HepG2 (cell line): ENCODE data around the gene DEFB131B. TPM values are rescaled to one million over a fixed set of nuclear protein-coding genes. Genes with fewer than 3 reads are reported as not detected.
A peak's percentile ranks its signal among the peaks of the same experiment; 100 is the strongest.
"Not testable (repeated sequence)": the region's sequence is repeated elsewhere in the genome, so short reads cannot be mapped to it uniquely, and the experiment has no call there.

Experiments
- ATAC-seq: fragments of 200-7000 bp; cut with Tn5 transposase; 3 replicates; pipeline ENCODE4 v1.9.1; 2020; ENCODE audit warnings: mild to moderate bottlenecking, moderate library complexity
- BruUV-seq: library from RNA; stranded (reverse); fragments of 400-500 nt; replicated peaks from 2 replicates; lab custom pipeline; 2021; lab: Mats Ljungman, UMichigan
- CTCF ChIA-PET: fragments of 300-600 bp; formaldehyde crosslinking; extraction: SDS; loops from one replicate; lab custom pipeline; 2021; ENCODE audit warnings: low total read pairs, inconsistent platforms, low intra/inter-chr PET ratio; lab: Yijun Ruan, JAX
- POLR2A ChIA-PET: fragments of 350-600 bp; sonication (Branson Sonifier 250); formaldehyde crosslinking; loops from one replicate; lab custom pipeline; 2020; ENCODE audit warnings: antibody characterized with exemption, inconsistent platforms; lab: Yijun Ruan, JAX
- DNase-seq: peaks from one replicate; pipeline ENCODE4 v3.0.0-alpha.2; 2015; ENCODE audit warnings: low spot score
- FAIRE-seq: peaks from 3 replicates; lab custom pipeline; 2011; peaks lifted over from hg19 to GRCh38; lab: Jason Lieb, UNC
- H2AFZ ChIP-seq: one replicate; pipeline ENCODE4 v1.6.1; 2011; ENCODE audit warnings: low read length, inconsistent platforms
- H3K27ac ChIP-seq: fragments of 300-600 bp; 3 replicates; pipeline ENCODE4 v1.8.0; 2011; ENCODE audit warnings: mixed run types, mild to moderate bottlenecking, mixed read lengths, low read length, inconsistent platforms; ENCODE audit not compliant: insufficient read depth; ENCODE audit errors: extremely low read length
- H3K27me3 ChIP-seq, 2 experiments: fragments of 200-600 bp in 1 of 2; 2 replicates in 1 of 2; 3 replicates in 1 of 2; pipeline versions ENCODE4 v1.6.0 to v1.8.0; 2011; ENCODE audit warnings: low read length in 2 of 2, mild to moderate bottlenecking in 2 of 2, moderate library complexity in 2 of 2, inconsistent platforms in 1 of 2; ENCODE audit not compliant: insufficient read depth in 2 of 2, control insufficient read depth in 1 of 2
- H3K36me3 ChIP-seq, 2 experiments: fragments of 200-600 bp in 1 of 2; replicated peaks in 1 of 2; 2 replicates in 1 of 2; 3 replicates in 1 of 2; pipeline versions ENCODE4 v1.5.1 to v1.8.0; 2011; ENCODE audit warnings: low read length in 2 of 2, inconsistent platforms in 1 of 2; ENCODE audit not compliant: insufficient read depth in 2 of 2, control insufficient read depth in 1 of 2
- H3K4me1 ChIP-seq: 2 replicates; pipeline ENCODE4 v1.5.1; 2012; ENCODE audit warnings: low read length, inconsistent platforms; ENCODE audit not compliant: insufficient read depth
- H3K4me2 ChIP-seq: 2 replicates; pipeline ENCODE4 v1.6.0; 2011; ENCODE audit warnings: low read depth, low read length, inconsistent platforms
- H3K4me3 ChIP-seq, 3 experiments: fragments of 200-600 bp in 1 of 3; sonication (generic), shearing (Covaris generic) in 1 of 3; replicated peaks in 1 of 3; 2 replicates each; pipeline ENCODE4 v1.5.1; 2011 to 2016; ENCODE audit warnings: low read length in 3 of 3, inconsistent platforms in 2 of 3, low read depth in 2 of 3, mild to moderate bottlenecking in 2 of 3, control low read depth in 1 of 3, mixed read lengths in 1 of 3; ENCODE audit not compliant: insufficient read depth in 1 of 3
- H3K79me2 ChIP-seq: one replicate; pipeline ENCODE4 v1.6.1; 2011; ENCODE audit warnings: low read length, inconsistent platforms; ENCODE audit not compliant: insufficient read depth
- H3K9ac ChIP-seq: 2 replicates; pipeline ENCODE4 v1.6.0; 2011; ENCODE audit warnings: mild to moderate bottlenecking, low read depth, low read length, inconsistent platforms; ENCODE audit not compliant: insufficient read depth
- H3K9me3 ChIP-seq: 2 replicates; pipeline ENCODE4 v1.5.1; 2012; ENCODE audit warnings: mild to moderate bottlenecking, low read length
- H4K20me1 ChIP-seq: 2 replicates; pipeline ENCODE4 v1.6.0; 2011; ENCODE audit warnings: inconsistent platforms, mild to moderate bottlenecking, low read length, moderate library complexity; ENCODE audit not compliant: insufficient read depth
- TEAD3 ChIP-seq: optimal IDR thresholded peaks from 2 replicates; pipeline ENCODE3; 2016; ENCODE audit warnings: borderline replicate concordance
- WGBS: methylation state at CpG from one replicate; pipeline ENCODE4 v1.1.6; 2017; ENCODE audit warnings: low lambda C conversion rate; 5-methylcytosine and 5-hydroxymethylcytosine counted together
- in situ Hi-C: cut with HindIII; loops from 2 replicates; pipeline ENCODE4 v1.10.0; 2017; ENCODE audit warnings: low pct_unique_long_range_greater_than_20kb; ENCODE audit not compliant: extremely low pct_ligation_motif_present
- intact Hi-C: fragments of 100-400 bp; cut with micrococcal nuclease; formaldehyde crosslinking; loops from one replicate; pipeline ENCODE4 v1.10.0; 2022; ENCODE audit not compliant: unreplicated experiment
- polyA plus RNA-seq, 8 experiments: library from polyadenylated mRNA; depleted of rRNA in 3 of 8; stranded (reverse) in 7 of 8; unstranded in 1 of 8; fragments of >200 nt; fragmentation: Illumina TruSeq in 4 of 8; extraction: Trizol in 4 of 8; gene quantifications; 2 replicates each; pipeline versions ENCODE4 v1.2.1 to v1.2.3, GENCODE V29; 2011 to 2016; ENCODE audit warnings: low read depth in 4 of 8, missing spikeins in 1 of 8, mixed read lengths in 1 of 8; ENCODE audit not compliant: insufficient read depth in 1 of 8
- total RNA-seq, 5 experiments: library from RNA; depleted of rRNA; stranded (reverse); fragments of >200 nt; fragmentation: Illumina TruSeq; extraction: Trizol; gene quantifications; 2 replicates each; pipeline ENCODE4 v1.2.3, GENCODE V29; 2016; ENCODE audit warnings: low read depth in 1 of 5
- TF ChIP-seq, protein P1 (sequence below): sonication (generic); formaldehyde crosslinking; IDR thresholded peaks from 2 replicates; pipeline ENCODE4 v1.4.0; 2020; ENCODE audit warnings: missing genetic modification reagents

Gene DEFB131B
- total and polyA plus RNA-seq, 2 of the 13 experiments (the other 11 are each of a cell fraction or from before 2014, with no cell fraction given), result not detected

- TF ChIP-seq TEAD3, result peak; percentile 73
- TF ChIP-seq, protein P1, sequence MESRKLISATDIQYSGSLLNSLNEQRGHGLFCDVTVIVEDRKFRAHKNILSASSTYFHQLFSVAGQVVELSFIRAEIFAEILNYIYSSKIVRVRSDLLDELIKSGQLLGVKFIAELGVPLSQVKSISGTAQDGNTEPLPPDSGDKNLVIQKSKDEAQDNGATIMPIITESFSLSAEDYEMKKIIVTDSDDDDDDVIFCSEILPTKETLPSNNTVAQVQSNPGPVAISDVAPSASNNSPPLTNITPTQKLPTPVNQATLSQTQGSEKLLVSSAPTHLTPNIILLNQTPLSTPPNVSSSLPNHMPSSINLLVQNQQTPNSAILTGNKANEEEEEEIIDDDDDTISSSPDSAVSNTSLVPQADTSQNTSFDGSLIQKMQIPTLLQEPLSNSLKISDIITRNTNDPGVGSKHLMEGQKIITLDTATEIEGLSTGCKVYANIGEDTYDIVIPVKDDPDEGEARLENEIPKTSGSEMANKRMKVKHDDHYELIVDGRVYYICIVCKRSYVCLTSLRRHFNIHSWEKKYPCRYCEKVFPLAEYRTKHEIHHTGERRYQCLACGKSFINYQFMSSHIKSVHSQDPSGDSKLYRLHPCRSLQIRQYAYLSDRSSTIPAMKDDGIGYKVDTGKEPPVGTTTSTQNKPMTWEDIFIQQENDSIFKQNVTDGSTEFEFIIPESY (CRISPR knock-in tag), result 0 out of 2 replicates have a peak, but pooled peaks have one; percentile 32
These were observed 14.2 kb upstream of the DEFB131B start (continued) for GRCh38 chr11:71863978-71864627.

DNA sequence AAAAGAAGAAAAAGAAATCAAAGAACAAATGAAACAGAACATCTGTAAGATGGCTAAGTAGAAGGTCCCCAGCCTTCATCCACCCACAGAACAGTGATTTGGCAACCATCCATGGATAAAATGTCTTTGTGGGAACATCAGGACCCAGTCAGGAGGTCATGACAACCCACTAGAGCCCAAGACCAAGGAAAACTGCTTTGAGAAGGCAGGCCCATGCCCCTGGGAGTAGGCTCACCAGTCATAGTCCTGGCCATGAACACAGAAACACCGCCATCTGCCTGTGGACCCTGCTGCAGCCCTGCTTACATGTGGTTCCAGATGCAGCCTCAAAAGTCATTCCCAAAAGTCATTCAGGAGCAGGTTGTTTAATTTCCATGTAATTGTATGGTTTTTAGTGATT lies 11.0 kb upstream of the DEFB131B start:
- H3K4me1 ChIP-seq, BruUV-seq, ATAC-seq, H3K36me3 ChIP-seq, H3K9ac ChIP-seq, H3K27me3 ChIP-seq, FAIRE-seq, DNase-seq, H3K9me3 ChIP-seq, CTCF ChIA-PET, in situ Hi-C loops, H4K20me1 ChIP-seq, POLR2A ChIA-PET, H3K4me2 ChIP-seq, H3K4me3 ChIP-seq, H3K27ac ChIP-seq, H3K79me2 ChIP-seq, H2AFZ ChIP-seq: not testable (repeated sequence)
- intact Hi-C loops, result loop anchor here (10.0 kb wide), 1 partner anchor 58 kb away; the partner anchor contains the start of genes RNF121 and XNDC1N
- WGBS, result 100% methylated on average over 1 of the region's 1 CpG

DNA sequence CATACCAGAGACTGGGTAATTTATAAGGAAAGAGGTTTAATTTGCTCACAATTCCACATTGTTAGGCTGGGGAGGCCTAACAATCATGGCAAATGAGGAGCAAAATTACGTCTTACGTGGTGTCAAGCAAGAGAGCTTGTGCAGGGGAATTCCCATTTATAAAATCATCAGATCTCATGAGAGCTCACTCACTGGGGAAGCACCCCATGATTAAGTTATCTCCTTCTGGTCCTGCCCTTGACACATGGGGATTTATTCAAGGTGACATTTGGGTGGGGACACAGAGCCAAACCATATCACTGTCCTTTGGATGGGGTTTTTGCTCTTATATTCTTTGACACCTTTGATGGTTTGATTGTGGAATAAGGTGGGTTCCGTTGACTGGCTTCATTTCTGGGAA lies 8.3 kb upstream of the DEFB131B start:
- FAIRE-seq, ATAC-seq, H3K4me1 ChIP-seq, H3K4me2 ChIP-seq, H2AFZ ChIP-seq, H3K27me3 ChIP-seq, DNase-seq, H3K36me3 ChIP-seq, CTCF ChIA-PET, H3K27ac ChIP-seq, H3K4me3 ChIP-seq, H3K79me2 ChIP-seq, BruUV-seq, H4K20me1 ChIP-seq, H3K9me3 ChIP-seq, POLR2A ChIA-PET, H3K9ac ChIP-seq, in situ Hi-C loops: not testable (repeated sequence)
- intact Hi-C loops, result loop anchor here (10.0 kb wide), 1 partner anchor 55 kb away; the partner anchor contains the start of genes RNF121 and XNDC1N
- 96% methylated on average over 3 of the region's 3 CpGs for WGBS

- H2AFZ ChIP-seq, H3K27ac ChIP-seq, H3K9me3 ChIP-seq, H3K4me1 ChIP-seq, FAIRE-seq, H3K36me3 ChIP-seq, H4K20me1 ChIP-seq, in situ Hi-C loops, H3K27me3 ChIP-seq, DNase-seq, BruUV-seq, POLR2A ChIA-PET, CTCF ChIA-PET, intact Hi-C loops, H3K79me2 ChIP-seq, H3K4me3 ChIP-seq, H3K4me2 ChIP-seq, H3K9ac ChIP-seq, ATAC-seq: not testable (repeated sequence)
These were observed 7.6 kb upstream of the DEFB131B start for GRCh38 chr11:71870661-71871060.
